Tibial nerve (tissue), 4 donors: ENCODE measurements around the gene LTB4R2. TPM values are rescaled to one million over a fixed set of nuclear protein-coding genes. Genes with fewer than 3 reads are reported as not detected.
A peak's percentile ranks its signal among the peaks of the same experiment; 100 is the strongest.

Source experiments
- DNase-seq, 2 donors: peaks; one replicate each; pipeline ENCODE4 v3.0.0-alpha.2; 2019; ENCODE audit warnings: low spot score in 2 of 2
- H3K27ac ChIP-seq, 4 donors: fragments of 200-600 bp; sonication (generic) in 3 of 4; one replicate each; pipeline ENCODE4 v1.5.1; 2017 to 2019; ENCODE audit warnings: mild to moderate bottlenecking in 1 of 4
- H3K27me3 ChIP-seq, 2 donors: fragments of 200-600 bp; sonication (generic) in 1 of 2; one replicate each; pipeline versions ENCODE4 v1.5.1 to v1.6.0; 2017 to 2019
- H3K36me3 ChIP-seq, 3 donors: fragments of 200-600 bp; sonication (generic); one replicate each; pipeline ENCODE4 v1.5.1; 2018 to 2019
- H3K4me1 ChIP-seq, 4 donors: fragments of 200-600 bp; sonication (generic) in 3 of 4; one replicate each; pipeline ENCODE4 v1.5.1; 2017 to 2019
- H3K4me3 ChIP-seq, 4 donors: fragments of 200-600 bp; sonication (generic) in 3 of 4; one replicate each; pipeline ENCODE4 v1.5.1; 2017 to 2019; ENCODE audit warnings: mild to moderate bottlenecking in 1 of 4, moderate library complexity in 1 of 4
- H3K9me3 ChIP-seq, 4 donors: fragments of 200-600 bp; sonication (generic) in 3 of 4; one replicate each; pipeline ENCODE4 v1.5.1; 2017 to 2019
- EP300 ChIP-seq, 2 donors: sonication (generic); formaldehyde crosslinking; IDR thresholded peaks; one replicate each; pipeline ENCODE4 v1.6.1; 2017; ENCODE audit warnings: antibody characterized with exemption in 2 of 2, mild to moderate bottlenecking in 1 of 2
- POLR2A ChIP-seq, 2 donors: fragments of 450-650 bp; IDR thresholded peaks; one replicate each; pipeline ENCODE4 v1.6.1; 2017; ENCODE audit warnings: antibody characterized with exemption in 2 of 2, mild to moderate bottlenecking in 2 of 2, moderate library complexity in 2 of 2
- WGBS, 2 donors: methylation state at CpG; one replicate each; pipeline ENCODE4 v1.1.5; 2018; 5-methylcytosine and 5-hydroxymethylcytosine counted together
- total RNA-seq, 4 donors: library from RNA; depleted of rRNA; stranded (reverse); fragments of >200 nt; gene quantifications; one replicate each; pipeline ENCODE4 v1.1.0, GENCODE V29; 2016
- TF ChIP-seq, protein P1 (sequence below), 5 experiments: fragments of 200-600 bp in 3 of 5; fragments of 450-650 bp in 2 of 5; sonication (generic) in 3 of 5; IDR thresholded peaks; one replicate each; pipeline ENCODE4 v1.5.1; 2016 to 2019; ENCODE audit warnings: antibody characterized with exemption in 5 of 5, mild to moderate bottlenecking in 3 of 5, moderate library complexity in 2 of 5

LTB4R2 gene
- total RNA-seq, 4 donors from 2014 or later: 15.5 to 31.5 (median 20.2) TPM

DNA sequence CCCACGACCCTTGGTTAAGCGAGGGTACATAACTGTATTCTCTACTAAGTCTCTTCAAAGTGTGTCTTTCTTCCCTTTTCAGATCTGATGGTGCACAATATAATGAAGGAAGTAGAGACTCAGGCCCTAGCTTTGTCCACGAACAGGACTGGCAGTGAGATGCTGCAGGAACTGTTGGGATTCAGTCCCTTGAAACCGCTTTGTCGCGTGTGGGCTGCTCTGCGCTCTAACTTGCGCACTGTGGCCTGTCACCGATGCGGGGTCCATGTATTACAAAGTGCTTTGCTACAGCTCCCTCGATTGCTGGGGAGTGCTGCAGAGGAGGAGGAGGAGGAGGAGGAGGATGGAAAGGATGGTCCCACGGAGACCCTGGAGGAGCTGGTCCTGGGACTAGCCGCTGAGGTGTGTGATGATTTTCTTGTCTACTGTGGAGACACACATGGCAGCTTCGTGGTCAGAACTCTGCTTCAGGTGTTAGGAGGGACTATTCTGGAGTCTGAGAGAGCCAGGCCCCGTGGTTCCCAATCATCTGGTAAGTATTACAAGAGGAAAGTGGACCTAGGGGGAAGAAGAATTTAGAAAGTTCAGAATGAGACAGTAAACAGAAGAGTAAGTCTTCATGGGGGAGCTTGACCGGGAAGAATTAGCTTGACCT is 9.5 kb upstream of the LTB4R2 start:
- H3K36me3 ChIP-seq: peaks cover 7 to 55% (median 39%) of the 10 kb centered on the region in 3 donors
- H3K27ac ChIP-seq: peak overlapping the region in 2 of 4 donors; percentile 85 to 87
- H3K4me1 ChIP-seq: peaks cover 0 to 48% (median 13%) of the 10 kb centered on the region in 4 donors
- no peaks in the 10 kb centered on the region for H3K27me3 ChIP-seq
- peak overlapping the region; percentile 70 to 96 (median 88) for H3K4me3 ChIP-seq
- no peak for TF ChIP-seq EP300 (IDR thresholded peaks at IDR 0.05)
- TF ChIP-seq, protein P1, sequence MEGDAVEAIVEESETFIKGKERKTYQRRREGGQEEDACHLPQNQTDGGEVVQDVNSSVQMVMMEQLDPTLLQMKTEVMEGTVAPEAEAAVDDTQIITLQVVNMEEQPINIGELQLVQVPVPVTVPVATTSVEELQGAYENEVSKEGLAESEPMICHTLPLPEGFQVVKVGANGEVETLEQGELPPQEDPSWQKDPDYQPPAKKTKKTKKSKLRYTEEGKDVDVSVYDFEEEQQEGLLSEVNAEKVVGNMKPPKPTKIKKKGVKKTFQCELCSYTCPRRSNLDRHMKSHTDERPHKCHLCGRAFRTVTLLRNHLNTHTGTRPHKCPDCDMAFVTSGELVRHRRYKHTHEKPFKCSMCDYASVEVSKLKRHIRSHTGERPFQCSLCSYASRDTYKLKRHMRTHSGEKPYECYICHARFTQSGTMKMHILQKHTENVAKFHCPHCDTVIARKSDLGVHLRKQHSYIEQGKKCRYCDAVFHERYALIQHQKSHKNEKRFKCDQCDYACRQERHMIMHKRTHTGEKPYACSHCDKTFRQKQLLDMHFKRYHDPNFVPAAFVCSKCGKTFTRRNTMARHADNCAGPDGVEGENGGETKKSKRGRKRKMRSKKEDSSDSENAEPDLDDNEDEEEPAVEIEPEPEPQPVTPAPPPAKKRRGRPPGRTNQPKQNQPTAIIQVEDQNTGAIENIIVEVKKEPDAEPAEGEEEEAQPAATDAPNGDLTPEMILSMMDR (IDR thresholded peaks at IDR 0.05): no peak
- no peak for TF ChIP-seq POLR2A (IDR thresholded peaks at IDR 0.05)
- WGBS, 2 donors: 24 to 27% methylated on average over 16 of the region's 16 CpGs
- DNase-seq: no peak
- H3K9me3 ChIP-seq: no peaks in the 10 kb centered on the region

- no peak for DNase-seq
- Histone ChIP-seq H3K27ac (no peak overlapping the region), H3K4me3 (no peak overlapping the region), H3K36me3 (peaks cover 7 to 70% (median 55%) of the 10 kb centered on the region in 3 donors), H3K4me1 (peaks cover 0 to 36% (median 8%) of the 10 kb centered on the region in 4 donors), H3K9me3 (no peaks in the 10 kb centered on the region), H3K27me3 (no peaks in the 10 kb centered on the region)
- TF ChIP-seq EP300 (IDR thresholded peaks at IDR 0.05): no peak
- TF ChIP-seq, protein P1 (IDR thresholded peaks at IDR 0.05): no peak
- no peak for TF ChIP-seq POLR2A (IDR thresholded peaks at IDR 0.05)
- 94 to 97% methylated on average over 11 of the region's 11 CpGs for WGBS, 2 donors
Measured at GRCh38 chr14:24304019-24304387, 5.9 kb upstream of the LTB4R2 start.

- Histone ChIP-seq H3K9me3 (no peaks in the 10 kb centered on the region), H3K4me1 (peaks cover 0 to 43% (median 17%) of the 10 kb centered on the region in 4 donors), H3K36me3 (peaks cover 7 to 59% (median 48%) of the 10 kb centered on the region in 3 donors), H3K4me3 (no peak overlapping the region), H3K27ac (no peak overlapping the region), H3K27me3 (no peaks in the 10 kb centered on the region)
- DNase-seq: no peak
- WGBS, 2 donors: 76 to 79% methylated on average over 11 of the region's 11 CpGs
- TF ChIP-seq EP300 (IDR thresholded peaks at IDR 0.05) (no peak), POLR2A (IDR thresholded peaks at IDR 0.05) (no peak)
- TF ChIP-seq, protein P1 (IDR thresholded peaks at IDR 0.05): no peak
Measured at GRCh38 chr14:24307156-24307574, 2.8 kb upstream of the LTB4R2 start.

GRCh38 chr14:24307575-24308341 is 2.2 kb upstream of the LTB4R2 start, which contains the start of gene CIDEB:
Gene CIDEB (minus strand): TSS chr14:24307977. CDS start chr14:24307858, 119 bp downstream.
- peaks cover 7 to 53% (median 43%) of the 10 kb centered on the region in 3 donors for H3K36me3 ChIP-seq
- TF ChIP-seq, protein P1 (IDR thresholded peaks at IDR 0.05): peak; percentile 76 to 96 (median 90)
- TF ChIP-seq POLR2A (IDR thresholded peaks at IDR 0.05) (no peak), EP300 (IDR thresholded peaks at IDR 0.05) (no peak)
- H3K4me3 ChIP-seq: no peak within 1 kb of the TSS
- peaks cover 0 to 47% (median 19%) of the 10 kb centered on the region in 4 donors for H3K4me1 ChIP-seq
- H3K27me3 ChIP-seq: no peaks in the 10 kb centered on the region
- no peaks in the 10 kb centered on the region for H3K9me3 ChIP-seq
- peak in 1 of 2 donors; percentile 79 for DNase-seq
- H3K27ac ChIP-seq: peak within 1 kb of the TSS in 2 of 4 donors; percentile 31 to 38
- 58 to 63% methylated on average over 6 of the region's 6 CpGs for WGBS, 2 donors
